WTC11 (cell line): ENCODE data around the gene COPZ2.
"Not testable (repeated sequence)": the region's sequence is repeated elsewhere in the genome, so short reads cannot be mapped to it uniquely, and the experiment has no call there.

Source experiments
- IRF1 ChIP-seq: sonication (generic); formaldehyde crosslinking; IDR thresholded peaks from 2 replicates; pipeline ENCODE4 v1.8.0; 2023; ENCODE audit warnings: missing genetic modification reagents
- MLX ChIP-seq: sonication (generic); formaldehyde crosslinking; IDR thresholded peaks from 2 replicates; pipeline ENCODE4 v1.8.1; 2023; ENCODE audit warnings: mild to moderate bottlenecking, missing genetic modification reagents, moderate library complexity
- NR2C2 ChIP-seq: sonication (generic); formaldehyde crosslinking; IDR thresholded peaks from 2 replicates; pipeline ENCODE4 v1.8.0; 2022; ENCODE audit warnings: mild to moderate bottlenecking, missing genetic modification reagents
- RORB ChIP-seq: fragments of 250-450 bp; sonication (Bioruptor Pico); IDR thresholded peaks from 2 replicates; pipeline ENCODE4 v1.9.0; 2021; ENCODE audit warnings: mild to moderate bottlenecking
- SMAD4 ChIP-seq: sonication (generic); formaldehyde crosslinking; IDR thresholded peaks from 2 replicates; pipeline ENCODE4 v1.8.0; 2022; ENCODE audit warnings: mild to moderate bottlenecking, missing genetic modification reagents
- ZNF138 ChIP-seq: sonication (generic); formaldehyde crosslinking; conservative IDR thresholded peaks from 2 replicates; pipeline ENCODE4 v1.8.1; 2022; ENCODE audit warnings: mild to moderate bottlenecking, moderate library complexity, missing genetic modification reagents
- ZNF263 ChIP-seq: sonication (generic); formaldehyde crosslinking; IDR thresholded peaks from 2 replicates; pipeline ENCODE4 v1.8.1; 2022; ENCODE audit warnings: low read depth, mild to moderate bottlenecking, moderate library complexity, missing genetic modification reagents
- TF ChIP-seq, protein P1 (sequence below): fragments of 200-600 bp; IDR thresholded peaks from 2 replicates; pipeline ENCODE4 v1.8.0; 2022; ENCODE audit warnings: antibody characterized with exemption
- TF ChIP-seq, protein P2 (sequence below): sonication (generic); formaldehyde crosslinking; IDR thresholded peaks from 2 replicates; pipeline ENCODE4 v1.8.1; 2023; ENCODE audit warnings: mild to moderate bottlenecking, missing genetic modification reagents, moderate library complexity
- TF ChIP-seq, protein P3 (sequence below): sonication (generic); formaldehyde crosslinking; IDR thresholded peaks from 2 replicates; pipeline ENCODE4 v1.8.0; 2022; ENCODE audit warnings: mild to moderate bottlenecking, missing genetic modification reagents

DNA sequence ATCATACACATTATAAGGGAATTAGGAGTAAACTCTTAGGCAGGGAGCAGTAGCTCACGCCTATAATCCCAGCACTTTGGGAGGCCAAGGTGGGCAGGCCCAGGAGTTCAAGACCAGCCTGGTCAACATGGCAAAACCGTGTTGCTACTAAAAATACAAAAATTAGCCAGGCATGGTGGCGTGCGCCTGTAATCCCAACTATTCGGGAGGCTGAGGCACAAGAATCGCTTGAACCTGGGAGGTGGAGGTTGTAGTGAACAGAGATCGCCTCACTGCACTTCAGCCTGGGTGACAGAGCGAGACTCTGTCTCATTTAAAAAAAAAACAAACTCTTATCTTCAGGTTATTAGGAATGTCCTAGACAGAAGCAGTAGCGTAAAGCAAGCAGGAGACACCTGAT lies 35.2 kb upstream of the COPZ2 start:
- TF ChIP-seq, protein P1, sequence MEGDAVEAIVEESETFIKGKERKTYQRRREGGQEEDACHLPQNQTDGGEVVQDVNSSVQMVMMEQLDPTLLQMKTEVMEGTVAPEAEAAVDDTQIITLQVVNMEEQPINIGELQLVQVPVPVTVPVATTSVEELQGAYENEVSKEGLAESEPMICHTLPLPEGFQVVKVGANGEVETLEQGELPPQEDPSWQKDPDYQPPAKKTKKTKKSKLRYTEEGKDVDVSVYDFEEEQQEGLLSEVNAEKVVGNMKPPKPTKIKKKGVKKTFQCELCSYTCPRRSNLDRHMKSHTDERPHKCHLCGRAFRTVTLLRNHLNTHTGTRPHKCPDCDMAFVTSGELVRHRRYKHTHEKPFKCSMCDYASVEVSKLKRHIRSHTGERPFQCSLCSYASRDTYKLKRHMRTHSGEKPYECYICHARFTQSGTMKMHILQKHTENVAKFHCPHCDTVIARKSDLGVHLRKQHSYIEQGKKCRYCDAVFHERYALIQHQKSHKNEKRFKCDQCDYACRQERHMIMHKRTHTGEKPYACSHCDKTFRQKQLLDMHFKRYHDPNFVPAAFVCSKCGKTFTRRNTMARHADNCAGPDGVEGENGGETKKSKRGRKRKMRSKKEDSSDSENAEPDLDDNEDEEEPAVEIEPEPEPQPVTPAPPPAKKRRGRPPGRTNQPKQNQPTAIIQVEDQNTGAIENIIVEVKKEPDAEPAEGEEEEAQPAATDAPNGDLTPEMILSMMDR, result not testable (repeated sequence)
- TF ChIP-seq MLX; NR2C2 (CRISPR knock-in tag); RORB (CRISPR knock-in tag); ZNF263 (CRISPR knock-in tag); IRF1 (CRISPR knock-in tag); SMAD4; ZNF138 (CRISPR knock-in tag): not testable (repeated sequence)
- TF ChIP-seq, protein P2, sequence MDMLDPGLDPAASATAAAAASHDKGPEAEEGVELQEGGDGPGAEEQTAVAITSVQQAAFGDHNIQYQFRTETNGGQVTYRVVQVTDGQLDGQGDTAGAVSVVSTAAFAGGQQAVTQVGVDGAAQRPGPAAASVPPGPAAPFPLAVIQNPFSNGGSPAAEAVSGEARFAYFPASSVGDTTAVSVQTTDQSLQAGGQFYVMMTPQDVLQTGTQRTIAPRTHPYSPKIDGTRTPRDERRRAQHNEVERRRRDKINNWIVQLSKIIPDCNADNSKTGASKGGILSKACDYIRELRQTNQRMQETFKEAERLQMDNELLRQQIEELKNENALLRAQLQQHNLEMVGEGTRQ (CRISPR knock-in tag), result not testable (repeated sequence)
- TF ChIP-seq, protein P3, sequence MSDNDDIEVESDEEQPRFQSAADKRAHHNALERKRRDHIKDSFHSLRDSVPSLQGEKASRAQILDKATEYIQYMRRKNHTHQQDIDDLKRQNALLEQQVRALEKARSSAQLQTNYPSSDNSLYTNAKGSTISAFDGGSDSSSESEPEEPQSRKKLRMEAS (CRISPR knock-in tag), result not testable (repeated sequence)
